GM19193 (cell line): ENCODE data around the gene KIAA1217.

ENCODE experiments used
- POLR2A ChIP-seq: IDR thresholded peaks from 4 replicates; pipeline ENCODE4 v1.6.1; 2011; ENCODE audit not compliant: insufficient read depth, insufficient read length; ENCODE audit errors: extremely low read depth

Gene KIAA1217

GRCh38 chr10:24568042-24568441 lies 359.1 kb downstream of the KIAA1217 start:
- TF ChIP-seq POLR2A = no peak

GRCh38 chr10:24569330-24569796 lies 360.4 kb downstream of the KIAA1217 start:
- no peak for TF ChIP-seq POLR2A

- TF ChIP-seq POLR2A = no peak
Observed at GRCh38 chr10:24569828-24570657, 361.1 kb downstream of the KIAA1217 start.

- TF ChIP-seq POLR2A = no peak
Observed at GRCh38 chr10:24570658-24571426, 361.9 kb downstream of the KIAA1217 start.

GRCh38 chr10:24571870-24572450 lies 363.0 kb downstream of the KIAA1217 start:
- no peak for TF ChIP-seq POLR2A

- TF ChIP-seq POLR2A = no peak
Observed at GRCh38 chr10:24574161-24574560, 365.2 kb downstream of the KIAA1217 start.

GRCh38 chr10:24574578-24575155 lies 365.7 kb downstream of the KIAA1217 start:
- TF ChIP-seq POLR2A = no peak

- no peak for TF ChIP-seq POLR2A
Observed at GRCh38 chr10:24575481-24576002, 366.6 kb downstream of the KIAA1217 start.

- TF ChIP-seq POLR2A = no peak
Observed at GRCh38 chr10:24579448-24579847, 370.5 kb downstream of the KIAA1217 start.

GRCh38 chr10:24579906-24580305 lies 371.0 kb downstream of the KIAA1217 start:
- TF ChIP-seq POLR2A = no peak

GRCh38 chr10:24589265-24589664 lies 380.3 kb downstream of the KIAA1217 start:
- TF ChIP-seq POLR2A = no peak

GRCh38 chr10:24590697-24591457 lies 381.9 kb downstream of the KIAA1217 start:
- TF ChIP-seq POLR2A = no peak

- no peak for TF ChIP-seq POLR2A
Observed at GRCh38 chr10:24596217-24596930, 387.4 kb downstream of the KIAA1217 start.
